WI38 (cell line): ENCODE data around the gene COL4A2.

Experiments
- H3K4me3 ChIP-seq: 2 replicates; pipeline ENCODE4 v1.5.1; 2011; ENCODE audit warnings: low read depth, mild to moderate bottlenecking, control low read depth, low read length
- CTCF ChIP-seq: IDR thresholded peaks from 2 replicates; pipeline ENCODE4 v1.5.1; 2012; ENCODE audit warnings: low read depth, mild to moderate bottlenecking, control low read depth, low read length

COL4A2 gene

GRCh38 chr13:110533771-110534670, 226.9 kb downstream of the COL4A2 start:
- no peak for TF ChIP-seq CTCF
- H3K4me3 ChIP-seq: no peak overlapping the region

- no peak overlapping the region for H3K4me3 ChIP-seq
- TF ChIP-seq CTCF: no peak
Observed at GRCh38 chr13:110535526-110535925, 228.4 kb downstream of the COL4A2 start.

GRCh38 chr13:110536006-110536693, 229.1 kb downstream of the COL4A2 start:
- TF ChIP-seq CTCF: no peak
- no peak overlapping the region for H3K4me3 ChIP-seq

- no peak for TF ChIP-seq CTCF
- H3K4me3 ChIP-seq: no peak overlapping the region
Observed at GRCh38 chr13:110538632-110539031, 231.5 kb downstream of the COL4A2 start.

GRCh38 chr13:110539894-110540293, 232.8 kb downstream of the COL4A2 start:
- no peak for TF ChIP-seq CTCF
- H3K4me3 ChIP-seq: no peak overlapping the region

GRCh38 chr13:110540871-110541525, 233.9 kb downstream of the COL4A2 start:
- H3K4me3 ChIP-seq: no peak overlapping the region
- no peak for TF ChIP-seq CTCF
